Chondrocyte (in vitro differentiated cells): ENCODE results near the gene GTF2F2. TPM values are rescaled to one million over a fixed set of nuclear protein-coding genes. Genes with fewer than 3 reads are reported as not detected.

Experiments
- DNase-seq: peaks from one replicate; pipeline ENCODE4 v3.0.0; 2021; ENCODE audit warnings: mixed read lengths, low spot score
- H3K27ac Mint-ChIP-seq: one replicate; pipeline ENCODE4 v1.8.0; 2021; ENCODE audit warnings: mild to moderate bottlenecking, moderate library complexity, mixed read lengths; ENCODE audit not compliant: unreplicated experiment
- H3K27me3 Mint-ChIP-seq: 2 replicates; pipeline ENCODE4 v1.8.0; 2021; ENCODE audit warnings: low read depth, mixed read lengths
- H3K36me3 Mint-ChIP-seq: 2 replicates; pipeline ENCODE4 v1.8.0; 2021; ENCODE audit warnings: low read depth, mixed read lengths
- H3K4me1 Mint-ChIP-seq: 2 replicates; pipeline ENCODE4 v1.8.0; 2021; ENCODE audit warnings: low read depth, mild to moderate bottlenecking, mixed read lengths
- H3K4me3 Mint-ChIP-seq: one replicate; pipeline ENCODE4 v1.8.0; 2021; ENCODE audit warnings: mild to moderate bottlenecking, moderate library complexity, mixed read lengths; ENCODE audit not compliant: unreplicated experiment
- H3K9me3 Mint-ChIP-seq: 2 replicates; pipeline ENCODE4 v1.8.0; 2021; ENCODE audit warnings: low read depth, mixed read lengths
- CTCF ChIP-seq: fragments of 200-600 bp; sonication (generic); IDR thresholded peaks from 2 replicates; pipeline ENCODE4 v1.5.0; 2021; ENCODE audit warnings: antibody characterized with exemption, mild to moderate bottlenecking, moderate library complexity
- total RNA-seq: library from RNA; stranded (reverse); gene quantifications from 3 replicates; pipeline ENCODE4 v1.2.1, GENCODE V29; 2021

Gene GTF2F2
- total RNA-seq, 1 donor from 2014 or later = 15.6 TPM

DNA sequence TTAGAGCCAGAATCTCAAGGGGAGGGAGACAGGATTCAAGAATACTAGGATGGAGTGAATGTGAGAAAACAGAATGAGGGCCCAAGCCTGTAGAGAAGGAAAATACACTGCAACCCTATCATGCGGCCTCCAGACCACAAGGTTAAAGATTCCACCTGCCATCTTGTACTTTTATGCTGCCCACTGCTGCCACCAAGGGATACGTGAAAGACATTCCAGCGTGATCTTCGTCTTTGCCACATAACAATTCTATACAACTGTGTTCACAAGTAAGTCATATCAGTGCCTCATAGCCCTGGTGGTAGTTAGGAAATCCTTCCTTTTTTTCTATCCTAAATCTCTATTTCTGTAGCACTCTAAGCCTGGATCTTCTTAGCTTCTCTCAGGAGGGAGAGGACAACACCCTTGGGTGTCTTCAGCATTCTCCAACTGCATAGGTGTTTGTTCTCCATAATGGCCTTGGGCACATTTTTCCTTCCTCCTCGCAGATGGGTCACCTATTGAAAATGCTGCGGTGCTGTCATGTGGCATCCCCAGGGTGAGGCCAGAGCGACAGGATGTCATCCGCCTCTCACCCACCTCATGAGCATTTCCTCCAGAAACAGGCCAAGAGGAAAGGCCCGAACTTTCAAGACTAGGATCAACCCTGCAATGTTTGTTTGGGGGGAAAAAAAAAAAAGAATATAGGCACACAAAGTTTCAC lies 207.1 kb downstream of the GTF2F2 start:
- no peak overlapping the region for H3K4me3 Mint-ChIP-seq
- no peaks in the 10 kb centered on the region for H3K36me3 Mint-ChIP-seq
- H3K4me1 Mint-ChIP-seq = peaks cover 68% of the 10 kb centered on the region
- no peak for TF ChIP-seq CTCF
- peak overlapping the region; percentile 68 for H3K27ac Mint-ChIP-seq
- H3K27me3 Mint-ChIP-seq = no peaks in the 10 kb centered on the region
- no peak for DNase-seq
- H3K9me3 Mint-ChIP-seq = no peaks in the 10 kb centered on the region

GRCh38 chr13:45328661-45329111 lies 208.4 kb downstream of the GTF2F2 start:
- no peak overlapping the region for H3K4me3 Mint-ChIP-seq
- no peaks in the 10 kb centered on the region for H3K27me3 Mint-ChIP-seq
- H3K36me3 Mint-ChIP-seq = no peaks in the 10 kb centered on the region
- no peaks in the 10 kb centered on the region for H3K9me3 Mint-ChIP-seq
- DNase-seq = no peak
- peaks cover 81% of the 10 kb centered on the region for H3K4me1 Mint-ChIP-seq
- no peak for TF ChIP-seq CTCF
- H3K27ac Mint-ChIP-seq = peak overlapping the region; percentile 91

GRCh38 chr13:45331123-45331619 lies 210.9 kb downstream of the GTF2F2 start:
- Mint-ChIP-seq H3K9me3 (no peaks in the 10 kb centered on the region), H3K27me3 (no peaks in the 10 kb centered on the region), H3K4me3 (no peak overlapping the region), H3K36me3 (peaks cover 10% of the 10 kb centered on the region), H3K27ac (no peak overlapping the region), H3K4me1 (peaks cover 91% of the 10 kb centered on the region)
- no peak for TF ChIP-seq CTCF
- no peak for DNase-seq

- H3K4me1 Mint-ChIP-seq = peaks cover 93% of the 10 kb centered on the region
- peaks cover 15% of the 10 kb centered on the region for H3K36me3 Mint-ChIP-seq
- no peak for DNase-seq
- no peak overlapping the region for H3K4me3 Mint-ChIP-seq
- H3K27ac Mint-ChIP-seq = peak overlapping the region; percentile 87
- H3K27me3 Mint-ChIP-seq = no peaks in the 10 kb centered on the region
- no peaks in the 10 kb centered on the region for H3K9me3 Mint-ChIP-seq
- TF ChIP-seq CTCF = no peak
Measured at GRCh38 chr13:45331692-45332035, 211.4 kb downstream of the GTF2F2 start.

DNA sequence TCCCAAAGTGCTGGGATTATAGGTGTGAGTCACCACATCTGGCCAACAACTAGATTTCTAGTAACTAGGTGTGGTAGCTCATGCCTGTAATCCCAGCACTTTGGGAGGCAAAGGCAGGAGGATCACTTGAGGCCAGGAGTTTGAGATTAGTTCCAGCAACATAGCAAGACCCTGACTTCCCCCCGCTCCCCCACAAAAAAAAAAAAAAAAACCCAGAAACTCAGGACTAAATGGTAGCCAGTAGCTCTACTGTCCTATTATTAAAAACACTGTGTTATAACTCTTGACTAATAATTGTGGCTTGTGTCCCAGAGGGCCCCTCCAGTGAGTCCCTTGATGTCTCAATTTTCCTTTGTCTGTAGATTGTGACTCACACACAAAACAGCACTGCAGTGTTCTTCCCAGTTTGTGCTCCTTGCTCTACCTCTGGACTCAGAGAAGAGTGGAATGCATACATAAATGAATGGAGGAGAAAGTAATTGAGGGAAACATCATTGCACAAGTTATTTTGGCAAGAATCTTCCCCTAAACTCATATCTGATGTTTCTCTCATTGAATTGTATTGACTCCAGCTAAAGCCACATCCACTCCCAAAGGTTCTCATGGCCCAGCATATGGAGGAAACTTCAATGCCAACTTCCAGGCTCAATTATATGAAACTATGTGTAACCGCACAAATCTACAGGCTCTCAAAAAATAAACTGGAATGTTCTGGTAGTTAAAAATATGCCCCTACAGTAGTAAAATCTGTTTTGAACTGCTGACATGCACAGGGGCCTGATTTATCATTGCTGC lies 211.9 kb downstream of the GTF2F2 start:
- H3K9me3 Mint-ChIP-seq = no peaks in the 10 kb centered on the region
- no peak for DNase-seq
- H3K4me1 Mint-ChIP-seq = peaks cover 94% of the 10 kb centered on the region

More for the DNA sequence above, 211.9 kb downstream of the GTF2F2 start:
- peak overlapping the region; percentile 87 for H3K27ac Mint-ChIP-seq
- TF ChIP-seq CTCF = no peak
- H3K36me3 Mint-ChIP-seq = peaks cover 21% of the 10 kb centered on the region
- H3K27me3 Mint-ChIP-seq = no peaks in the 10 kb centered on the region
- no peak overlapping the region for H3K4me3 Mint-ChIP-seq
